Ramos (cell line): ENCODE measurements around the gene GRAMD2B.

ENCODE experiments used
- in situ Hi-C: fragments of 300-500 bp; cut with MboI; formaldehyde crosslinking; loops from one replicate; pipeline ENCODE4 v1.14.3; 2022; ENCODE audit warnings: low sequenced_read_pairs; ENCODE audit not compliant: unreplicated experiment

GRAMD2B gene

GRCh38 chr5:126471247-126471646 lies 48.0 kb downstream of the GRAMD2B start:
- in situ Hi-C loops: no loop called here

GRCh38 chr5:126471875-126472537 lies 48.8 kb downstream of the GRAMD2B start:
- in situ Hi-C loops: no loop called here

- in situ Hi-C loops: no loop called here
These were observed 49.3 kb downstream of the GRAMD2B start for GRCh38 chr5:126472538-126472889.

DNA sequence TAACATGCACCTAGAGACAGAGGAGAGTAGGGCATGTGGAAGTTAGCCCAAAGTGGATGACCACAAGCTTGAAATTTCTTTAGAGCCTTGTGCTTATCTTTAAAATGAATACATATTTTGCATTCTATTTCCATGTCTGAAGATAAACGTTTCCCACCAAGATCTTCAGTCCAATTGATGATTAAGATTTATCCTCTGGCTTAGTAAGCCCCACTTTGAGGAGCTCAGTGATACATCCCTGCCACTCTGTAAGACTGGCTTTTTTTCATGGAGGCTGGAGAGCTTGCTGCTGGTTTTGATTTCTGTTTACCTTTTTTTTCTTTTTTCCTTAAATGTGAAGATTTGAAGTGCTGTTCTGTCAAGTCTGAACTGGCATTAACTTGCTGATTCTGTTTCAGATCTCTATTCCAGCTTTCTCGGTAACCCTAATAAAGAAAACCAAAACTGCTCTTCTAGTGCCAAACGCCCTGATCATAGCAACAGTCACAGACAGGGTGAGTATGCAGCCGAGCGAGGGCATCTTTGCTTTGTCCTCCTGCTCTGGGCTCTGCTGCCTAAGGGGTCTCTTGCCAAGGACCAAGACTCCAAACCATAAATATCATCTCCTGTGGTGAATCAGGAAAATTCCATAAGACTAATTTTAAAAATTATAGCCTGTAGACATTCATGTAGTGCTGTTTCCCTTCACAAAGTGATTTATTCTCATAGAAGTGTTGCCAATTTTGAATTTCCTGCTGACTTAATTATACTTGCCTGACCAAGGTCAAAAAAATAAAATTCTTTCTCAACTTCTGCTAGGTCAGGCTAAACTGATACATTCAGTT lies 54.3 kb downstream of the GRAMD2B start:
- in situ Hi-C loops: no loop called here

DNA sequence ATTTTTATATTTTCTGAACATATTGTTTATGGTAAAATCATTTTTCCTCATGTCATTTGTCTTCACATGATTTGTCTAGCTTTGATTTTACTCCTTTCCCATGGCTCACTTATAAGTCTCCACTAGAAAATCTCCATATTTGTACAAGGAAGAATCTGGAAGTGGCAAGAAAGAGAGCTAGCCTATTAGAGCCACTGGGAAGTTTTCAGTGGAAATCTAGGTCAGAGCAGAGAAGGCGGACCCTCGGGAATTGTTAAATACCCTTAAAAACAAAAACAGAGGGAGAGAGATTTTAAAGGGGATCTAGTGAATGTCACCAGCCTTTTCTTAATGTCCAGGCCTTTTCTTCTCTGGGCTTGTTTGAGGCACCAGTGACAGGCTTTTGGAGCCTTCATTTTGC lies 56.6 kb downstream of the GRAMD2B start:
- in situ Hi-C loops: no loop called here

DNA sequence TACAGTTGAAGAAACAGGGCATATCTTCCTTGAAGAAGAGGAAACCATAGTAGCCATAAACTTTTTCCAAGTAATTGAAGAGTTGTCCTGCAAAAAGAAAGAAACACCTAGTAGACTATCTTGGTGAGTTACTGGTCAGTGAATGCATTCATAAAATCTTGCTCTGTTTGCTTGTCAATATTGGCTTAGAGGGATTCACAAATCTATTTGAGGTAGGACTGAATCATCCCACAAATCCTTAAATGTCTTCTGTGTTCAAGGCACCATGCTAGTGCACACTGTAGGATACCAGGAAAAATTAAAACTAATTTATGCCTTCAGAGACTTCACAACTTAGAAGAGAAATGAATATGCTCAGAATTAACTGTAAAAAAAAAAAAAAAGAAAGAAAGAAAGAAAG lies 57.6 kb downstream of the GRAMD2B start:
- in situ Hi-C loops: no loop called here

DNA sequence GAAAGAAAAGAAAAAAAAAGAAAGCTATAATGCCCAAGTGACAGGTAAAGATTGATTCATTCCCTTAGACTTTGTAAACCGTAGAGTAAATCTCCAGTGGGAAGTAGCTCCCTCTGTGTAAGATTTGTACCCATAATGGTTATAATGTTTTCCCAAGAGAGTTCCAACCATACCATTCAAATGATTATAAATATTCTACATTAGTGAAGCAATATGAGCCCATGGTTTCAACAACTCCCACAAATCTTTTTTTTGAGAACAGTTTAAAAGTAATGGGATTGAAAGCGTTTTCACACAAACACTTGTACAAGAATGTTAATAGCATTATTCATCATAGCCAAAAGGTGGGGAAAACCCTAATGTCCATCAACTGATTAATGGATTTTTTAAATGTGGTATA lies 58.0 kb downstream of the GRAMD2B start:
- in situ Hi-C loops: no loop called here

GRCh38 chr5:126482591-126482990 lies 59.4 kb downstream of the GRAMD2B start:
- in situ Hi-C loops: no loop called here

DNA sequence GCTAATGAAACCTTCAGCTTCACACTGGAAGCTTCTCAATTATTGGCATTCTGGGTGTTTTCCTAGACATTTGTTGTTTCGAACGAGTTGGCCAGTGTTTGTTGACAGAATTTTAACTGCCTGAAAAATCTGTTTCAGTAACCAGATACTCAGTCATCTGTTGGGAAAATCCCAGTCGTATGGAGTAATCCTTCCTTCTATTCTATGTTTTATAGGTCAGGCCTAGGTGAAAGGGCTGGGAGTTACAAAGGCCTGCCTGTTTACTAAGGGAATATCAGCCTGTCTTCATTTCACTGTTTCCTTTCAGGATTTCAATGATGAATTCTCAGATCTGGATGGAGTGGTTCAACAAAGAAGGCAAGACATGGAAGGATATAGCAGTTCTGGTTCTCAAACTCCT lies 59.9 kb downstream of the GRAMD2B start:
- in situ Hi-C loops: no loop called here

- in situ Hi-C loops: no loop called here
These were observed 61.0 kb downstream of the GRAMD2B start for GRCh38 chr5:126484253-126484652.

GRCh38 chr5:126486332-126486731 lies 63.1 kb downstream of the GRAMD2B start:
- in situ Hi-C loops: no loop called here

- in situ Hi-C loops: no loop called here
These were observed 64.4 kb downstream of the GRAMD2B start for GRCh38 chr5:126487596-126487995.

DNA sequence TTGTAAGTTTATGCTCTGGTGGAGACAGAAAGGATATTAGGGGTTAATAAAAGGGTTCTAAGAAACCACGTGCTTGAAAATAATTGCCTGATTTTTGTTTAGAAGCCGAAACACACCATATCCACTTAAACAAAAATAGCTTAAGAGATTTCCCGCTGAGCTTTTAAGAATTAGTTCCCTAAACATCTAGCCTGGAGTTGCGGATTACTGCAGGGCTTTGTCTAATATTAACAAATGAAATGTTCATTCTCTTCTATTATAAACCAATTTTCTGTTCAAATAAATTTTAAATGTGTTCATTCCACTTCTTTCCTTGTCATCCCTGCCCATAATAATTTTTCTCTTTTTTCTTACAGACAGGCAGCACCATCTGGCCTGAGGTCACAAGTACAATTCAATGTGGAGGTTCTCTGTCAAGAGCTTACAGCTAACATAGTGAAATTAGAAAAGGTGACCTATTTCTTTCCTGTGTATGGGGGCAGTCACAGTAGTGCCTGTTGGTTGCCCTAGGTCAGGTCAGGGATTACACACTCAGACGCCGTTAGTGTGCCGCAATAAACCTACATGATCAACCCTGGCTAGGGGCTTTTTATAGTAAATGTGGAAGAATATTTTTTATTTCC lies 65.3 kb downstream of the GRAMD2B start:
- in situ Hi-C loops: no loop called here

DNA sequence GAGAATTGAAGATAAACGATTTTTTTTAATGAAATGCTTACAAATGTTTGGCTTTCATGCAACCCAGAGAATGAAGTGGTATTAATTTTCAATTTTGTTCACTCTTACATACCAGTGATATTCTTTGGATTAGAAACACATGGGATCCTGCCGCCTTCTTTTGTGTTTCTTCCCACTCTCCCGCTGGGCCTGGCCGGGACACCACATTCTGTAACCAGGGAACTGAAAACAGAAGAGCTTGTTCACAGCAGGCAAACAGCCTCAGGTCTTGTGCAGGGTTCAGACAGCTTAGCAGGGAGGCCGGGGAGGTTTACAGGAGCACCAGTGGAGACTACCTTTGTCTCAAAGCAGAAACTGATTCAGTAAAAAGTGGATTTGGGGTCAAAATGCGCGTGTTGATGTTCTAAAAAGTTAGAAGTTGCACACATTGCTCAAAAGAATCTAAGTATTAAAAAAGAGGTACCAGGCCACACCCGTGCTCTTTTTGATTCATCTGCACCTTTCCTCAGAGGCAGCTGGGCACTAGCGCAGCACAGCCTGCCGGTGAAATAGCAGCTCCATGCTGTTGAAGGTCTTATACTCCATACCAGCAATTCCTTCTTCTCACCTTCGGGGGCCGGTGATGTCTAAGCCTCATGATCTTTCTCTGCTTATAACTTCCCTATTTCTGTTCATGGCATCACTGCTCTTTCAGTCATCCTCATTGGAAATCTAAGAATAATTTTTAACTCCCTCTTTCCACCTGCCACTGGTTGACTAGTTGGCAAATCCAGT lies 67.1 kb downstream of the GRAMD2B start:
- in situ Hi-C loops: no loop called here

DNA sequence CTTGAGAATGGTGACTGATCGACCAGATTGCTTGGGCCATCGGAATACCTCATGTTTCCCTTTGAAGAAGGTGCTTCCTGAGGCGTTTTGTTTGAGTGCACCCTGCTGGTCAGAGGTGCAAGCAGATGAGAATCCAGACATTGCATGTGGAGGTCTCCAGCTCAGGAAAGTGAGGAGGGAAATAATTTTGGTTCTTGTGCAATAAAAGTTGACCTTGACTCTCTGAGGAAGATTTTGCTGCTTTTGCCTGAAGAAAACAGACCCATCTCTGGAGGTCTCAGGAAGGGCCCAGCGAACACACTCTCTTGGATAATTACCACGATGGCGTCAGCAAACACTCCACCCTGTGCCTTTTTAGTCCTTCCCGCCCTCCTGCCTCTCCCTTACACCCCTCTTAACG lies 69.7 kb downstream of the GRAMD2B start:
- in situ Hi-C loops: no loop called here

- in situ Hi-C loops: no loop called here
These were observed 71.2 kb downstream of the GRAMD2B start for GRCh38 chr5:126494393-126494792.

- in situ Hi-C loops: no loop called here
These were observed 74.3 kb downstream of the GRAMD2B start for GRCh38 chr5:126497506-126497905.

GRCh38 chr5:126499278-126499677 lies 76.1 kb downstream of the GRAMD2B start:
- in situ Hi-C loops: no loop called here

- in situ Hi-C loops: no loop called here
These were observed 76.7 kb downstream of the GRAMD2B start for GRCh38 chr5:126499853-126500342.

DNA sequence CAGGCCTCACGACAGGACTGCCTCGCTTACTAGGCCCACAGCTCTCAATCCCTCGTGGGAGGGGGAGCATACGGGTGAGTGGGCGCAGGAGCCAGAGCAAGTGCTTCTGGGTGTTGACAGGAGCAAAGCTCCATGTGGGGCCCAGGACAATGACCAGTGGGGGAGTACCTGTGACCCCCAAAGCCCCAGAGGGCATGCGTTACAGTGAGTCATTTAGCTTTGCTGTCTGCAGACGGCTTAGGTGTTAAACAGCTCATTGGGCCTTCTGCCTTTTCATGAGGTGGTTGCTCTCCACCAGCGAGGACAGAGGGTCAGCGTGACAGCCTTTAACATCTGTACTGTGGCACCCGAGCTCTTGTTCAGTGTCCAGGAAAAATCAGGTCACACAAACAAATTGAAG lies 78.2 kb downstream of the GRAMD2B start:
- in situ Hi-C loops: no loop called here
